HG02885 (cell line): Measurements from ENCODE around the gene CBFB.
"Not testable (repeated sequence)": the region's sequence is repeated elsewhere in the genome, so short reads cannot be mapped to it uniquely, and the experiment has no call there.

Source experiments
- ATAC-seq: cut with Tn5 transposase; IDR thresholded peaks from one replicate; pipeline ENCODE4 v1.9.1; 2021; ENCODE audit warnings: mild to moderate bottlenecking; ENCODE audit not compliant: unreplicated experiment, poor library complexity

The CBFB gene

GRCh38 chr16:67116388-67117311 is 87.7 kb downstream of the CBFB start:
- no peak for ATAC-seq

- no peak for ATAC-seq
Measured at GRCh38 chr16:67117716-67118115, 88.8 kb downstream of the CBFB start.

- no peak for ATAC-seq
Measured at GRCh38 chr16:67120025-67120424, 91.1 kb downstream of the CBFB start.

GRCh38 chr16:67122799-67123198 is 93.8 kb downstream of the CBFB start:
- ATAC-seq: not testable (repeated sequence)

- ATAC-seq: no peak
Measured at GRCh38 chr16:67128417-67128816, 99.5 kb downstream of the CBFB start.

GRCh38 chr16:67128887-67129286 is 99.9 kb downstream of the CBFB start:
- no peak for ATAC-seq

GRCh38 chr16:67129422-67129821 is 100.5 kb downstream of the CBFB start:
- ATAC-seq: no peak

- ATAC-seq: no peak
Measured at GRCh38 chr16:67137605-67138004, 108.7 kb downstream of the CBFB start.

- ATAC-seq: no peak
Measured at GRCh38 chr16:67141391-67141790, 112.4 kb downstream of the CBFB start.

GRCh38 chr16:67142342-67142741 is 113.4 kb downstream of the CBFB start:
- ATAC-seq: no peak

GRCh38 chr16:67144943-67145342 is 116.0 kb downstream of the CBFB start:
- no peak for ATAC-seq

- no peak for ATAC-seq
Measured at GRCh38 chr16:67145746-67146145, 116.8 kb downstream of the CBFB start.

GRCh38 chr16:67146523-67147357 is 117.8 kb downstream of the CBFB start:
- no peak for ATAC-seq

- no peak for ATAC-seq
Measured at GRCh38 chr16:67147437-67148140, 118.6 kb downstream of the CBFB start.

- no peak for ATAC-seq
Measured at GRCh38 chr16:67148221-67148620, 119.3 kb downstream of the CBFB start.

- no peak for ATAC-seq
Measured at GRCh38 chr16:67148656-67149275, 119.8 kb downstream of the CBFB start.

- peak; percentile 11 for ATAC-seq
Measured at GRCh38 chr16:67149276-67150046, 120.5 kb downstream of the CBFB start.

- ATAC-seq: peak; percentile 55
Measured at GRCh38 chr16:67150047-67150832, 121.3 kb downstream of the CBFB start.
